Esophagus muscularis mucosa (tissue), 4 donors: ENCODE results near the gene AP2A1. TPM values are rescaled to one million over a fixed set of nuclear protein-coding genes. Genes with fewer than 3 reads are reported as not detected.

ENCODE experiments used
- DNase-seq: peaks from one replicate; pipeline ENCODE4 v3.0.0-alpha.2; 2017; ENCODE audit errors: extremely low spot score
- H3K27ac ChIP-seq, 4 donors: fragments of 200-600 bp; sonication (generic); replicated peaks in 1 of 4; 1 replicate in 3 of 4; 2 replicates in 1 of 4; pipeline ENCODE4 v1.5.1; 2016 to 2019; ENCODE audit warnings: mild to moderate bottlenecking in 1 of 4
- H3K27me3 ChIP-seq, 4 donors: fragments of 200-600 bp; sonication (generic); one replicate each; pipeline versions ENCODE4 v1.5.1 to v1.6.0; 2016 to 2019
- H3K36me3 ChIP-seq, 4 donors: fragments of 200-600 bp; sonication (generic); one replicate each; pipeline ENCODE4 v1.5.1; 2016 to 2019
- H3K4me1 ChIP-seq, 4 donors: fragments of 200-600 bp; sonication (generic); one replicate each; pipeline ENCODE4 v1.5.1; 2016 to 2019
- H3K4me3 ChIP-seq, 4 donors: fragments of 200-600 bp; sonication (generic); 1 replicate in 2 of 4; 2 replicates in 2 of 4; pipeline ENCODE4 v1.5.1; 2016 to 2019; ENCODE audit warnings: mild to moderate bottlenecking in 4 of 4, moderate library complexity in 1 of 4
- H3K9me3 ChIP-seq, 4 donors: fragments of 200-600 bp; sonication (generic); 1 replicate in 3 of 4; 2 replicates in 1 of 4; pipeline ENCODE4 v1.5.1; 2016 to 2019
- EP300 ChIP-seq: sonication (generic); formaldehyde crosslinking; IDR thresholded peaks from one replicate; pipeline ENCODE4 v1.6.1; 2017; ENCODE audit warnings: antibody characterized with exemption
- POLR2A ChIP-seq: fragments of 450-650 bp; IDR thresholded peaks from one replicate; pipeline ENCODE4 v1.6.1; 2017; ENCODE audit warnings: antibody characterized with exemption, moderate library complexity, mild to moderate bottlenecking, low read depth
- POLR2AphosphoS5 ChIP-seq, 2 donors: sonication (generic); formaldehyde crosslinking; IDR thresholded peaks; one replicate each; pipeline ENCODE4 v1.6.1; 2017; ENCODE audit warnings: antibody characterized with exemption in 2 of 2
- WGBS: methylation state at CpG from one replicate; pipeline ENCODE4 v1.1.5; 2018; 5-methylcytosine and 5-hydroxymethylcytosine counted together
- intact Hi-C: fragments of 100-400 bp; cut with DNase I; formaldehyde crosslinking; loops from one replicate; pipeline ENCODE4 v1.15.1; 2023
- total RNA-seq, 4 donors: library from RNA; depleted of rRNA; stranded (reverse); fragments of >200 nt; gene quantifications; one replicate each; pipeline versions ENCODE4 v1.1.0 to v1.2.1, GENCODE V29; 2016
- TF ChIP-seq, protein P1 (sequence below), 3 experiments: fragments of 200-600 bp in 2 of 3; fragments of 450-650 bp in 1 of 3; sonication (generic) in 2 of 3; IDR thresholded peaks; one replicate each; pipeline ENCODE4 v1.5.1; 2017 to 2019; ENCODE audit warnings: antibody characterized with exemption in 3 of 3, mild to moderate bottlenecking in 2 of 3, moderate library complexity in 1 of 3

Gene AP2A1
- total RNA-seq, 4 donors from 2014 or later: 56.9 to 114 (median 87.8) TPM

DNA sequence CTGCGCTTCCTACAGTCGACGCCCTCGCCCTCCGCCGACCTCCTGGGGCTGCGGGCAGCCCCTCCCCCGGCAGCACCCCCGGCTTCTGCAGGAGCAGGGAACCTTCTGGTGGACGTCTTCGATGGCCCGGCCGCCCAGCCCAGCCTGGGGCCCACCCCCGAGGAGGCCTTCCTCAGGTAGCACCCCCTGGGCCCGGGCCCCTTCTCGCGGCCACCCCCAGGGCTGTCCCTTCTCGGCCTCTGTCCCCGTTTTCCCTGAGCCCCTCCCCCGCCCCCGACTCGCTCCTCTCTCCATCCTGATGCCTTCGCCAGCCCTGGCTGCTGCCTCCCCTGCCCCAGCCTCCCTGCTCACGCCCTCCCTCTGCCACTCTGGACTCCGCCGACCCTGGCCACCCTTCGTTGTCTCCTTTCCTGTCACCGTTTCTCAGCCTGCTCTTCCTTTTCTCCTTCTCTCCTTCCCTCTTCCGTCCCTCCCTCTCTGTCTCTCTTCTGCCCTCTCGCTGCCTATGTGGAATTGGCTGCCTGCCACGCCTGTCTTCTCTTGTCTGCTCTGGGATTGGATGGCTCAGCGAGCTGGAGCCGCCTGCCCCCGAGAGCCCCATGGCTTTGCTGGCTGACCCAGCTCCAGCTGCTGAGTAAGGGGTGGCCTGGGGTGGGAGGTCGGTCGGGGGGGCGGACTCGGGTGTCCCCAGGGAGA is 35.3 kb downstream of the AP2A1 start:
- H3K27ac ChIP-seq: peak overlapping the region; percentile 61 to 76 (median 70)
- 44% methylated on average over 21 of the region's 38 CpGs for WGBS
- intact Hi-C loops: loop anchor here (5.0 kb wide), 1 partner anchor 35 kb away; the partner anchor contains the start of gene AP2A1

DNA sequence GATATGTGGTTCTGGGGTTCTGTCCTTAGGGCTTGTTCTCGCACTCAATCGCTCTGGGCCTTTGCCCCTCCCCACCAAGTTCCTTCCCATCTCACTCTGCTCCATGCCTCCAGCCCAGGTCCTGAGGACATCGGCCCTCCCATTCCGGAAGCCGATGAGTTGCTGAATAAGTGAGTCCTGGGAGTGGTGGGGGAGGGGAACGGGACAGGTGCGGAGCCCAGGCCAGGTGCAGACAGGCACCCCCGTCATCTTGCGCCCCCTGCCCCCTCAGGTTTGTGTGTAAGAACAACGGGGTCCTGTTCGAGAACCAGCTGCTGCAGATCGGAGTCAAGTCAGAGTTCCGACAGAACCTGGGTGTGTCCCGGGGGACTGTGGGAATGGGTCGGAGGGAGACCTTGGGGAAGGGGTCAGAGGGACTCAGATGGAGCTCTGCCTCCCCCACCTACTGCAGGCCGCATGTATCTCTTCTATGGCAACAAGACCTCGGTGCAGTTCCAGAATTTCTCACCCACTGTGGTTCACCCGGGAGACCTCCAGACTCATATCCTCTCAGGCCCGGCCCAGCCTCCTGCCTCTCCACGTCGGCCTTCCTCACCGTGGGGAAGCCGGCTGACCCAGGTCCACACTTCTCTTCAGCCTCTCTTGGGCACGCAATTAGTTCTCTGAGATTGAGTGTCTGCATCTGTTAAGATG is 36.2 kb downstream of the AP2A1 start:
- intact Hi-C loops: loop anchor here (5.0 kb wide), 1 partner anchor 36 kb away; the partner anchor contains the start of gene AP2A1
- no peaks in the 10 kb centered on the region for H3K9me3 ChIP-seq
- H3K27me3 ChIP-seq: no peaks in the 10 kb centered on the region
- no peak for DNase-seq
- peak overlapping the region; percentile 61 to 76 (median 70) for H3K27ac ChIP-seq
- H3K36me3 ChIP-seq: peaks cover 40 to 95% (median 93%) of the 10 kb centered on the region in 4 donors
- TF ChIP-seq, protein P1, sequence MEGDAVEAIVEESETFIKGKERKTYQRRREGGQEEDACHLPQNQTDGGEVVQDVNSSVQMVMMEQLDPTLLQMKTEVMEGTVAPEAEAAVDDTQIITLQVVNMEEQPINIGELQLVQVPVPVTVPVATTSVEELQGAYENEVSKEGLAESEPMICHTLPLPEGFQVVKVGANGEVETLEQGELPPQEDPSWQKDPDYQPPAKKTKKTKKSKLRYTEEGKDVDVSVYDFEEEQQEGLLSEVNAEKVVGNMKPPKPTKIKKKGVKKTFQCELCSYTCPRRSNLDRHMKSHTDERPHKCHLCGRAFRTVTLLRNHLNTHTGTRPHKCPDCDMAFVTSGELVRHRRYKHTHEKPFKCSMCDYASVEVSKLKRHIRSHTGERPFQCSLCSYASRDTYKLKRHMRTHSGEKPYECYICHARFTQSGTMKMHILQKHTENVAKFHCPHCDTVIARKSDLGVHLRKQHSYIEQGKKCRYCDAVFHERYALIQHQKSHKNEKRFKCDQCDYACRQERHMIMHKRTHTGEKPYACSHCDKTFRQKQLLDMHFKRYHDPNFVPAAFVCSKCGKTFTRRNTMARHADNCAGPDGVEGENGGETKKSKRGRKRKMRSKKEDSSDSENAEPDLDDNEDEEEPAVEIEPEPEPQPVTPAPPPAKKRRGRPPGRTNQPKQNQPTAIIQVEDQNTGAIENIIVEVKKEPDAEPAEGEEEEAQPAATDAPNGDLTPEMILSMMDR (IDR thresholded peaks at IDR 0.05): no peak
- no peak for TF ChIP-seq POLR2AphosphoS5 (IDR thresholded peaks at IDR 0.05)
- TF ChIP-seq EP300: no peak
- TF ChIP-seq POLR2A: no peak
- 78% methylated on average over 23 of the region's 24 CpGs for WGBS
- peaks cover 13 to 33% (median 24%) of the 10 kb centered on the region in 4 donors for H3K4me1 ChIP-seq
- H3K4me3 ChIP-seq: peak overlapping the region; percentile 43 to 58 (median 52)

More for the DNA sequence above, 35.3 kb downstream of the AP2A1 start:
- no peak for TF ChIP-seq POLR2A
- peak; percentile 56 to 58 for TF ChIP-seq POLR2AphosphoS5 (IDR thresholded peaks at IDR 0.05)
- TF ChIP-seq, protein P1 (IDR thresholded peaks at IDR 0.05): peak; percentile 35 to 58 (median 44)
- Histone ChIP-seq H3K4me3 (peak overlapping the region; percentile 43 to 58 (median 52)), H3K27me3 (no peaks in the 10 kb centered on the region), H3K4me1 (peaks cover 13 to 32% (median 22%) of the 10 kb centered on the region in 4 donors), H3K9me3 (no peaks in the 10 kb centered on the region), H3K36me3 (peaks cover 49 to 97% (median 94%) of the 10 kb centered on the region in 4 donors)
- DNase-seq: peak; percentile 96

DNA sequence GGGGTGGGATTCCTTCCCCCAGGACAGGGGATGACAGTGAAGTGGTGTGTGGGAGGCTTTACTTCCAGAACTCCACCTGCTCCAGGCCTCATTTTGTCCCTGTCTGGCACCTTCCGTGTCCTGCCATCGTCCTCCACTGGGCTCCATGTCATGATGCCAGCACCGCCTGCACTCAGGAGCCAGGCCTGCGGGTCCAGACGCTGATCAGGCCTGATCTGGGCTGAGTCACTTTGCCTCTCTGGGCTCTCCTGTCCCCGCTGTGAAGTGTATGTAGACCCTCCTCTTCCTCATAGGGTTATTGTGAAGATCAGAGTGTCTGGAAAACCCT is 36.7 kb downstream of the AP2A1 start:
- Histone ChIP-seq H3K4me3 (no peak overlapping the region), H3K36me3 (peaks cover 36 to 90% (median 88%) of the 10 kb centered on the region in 4 donors), H3K27ac (no peak overlapping the region), H3K9me3 (no peaks in the 10 kb centered on the region), H3K4me1 (peaks cover 16 to 38% (median 29%) of the 10 kb centered on the region in 4 donors), H3K27me3 (no peaks in the 10 kb centered on the region)
- TF ChIP-seq POLR2AphosphoS5 (IDR thresholded peaks at IDR 0.05) (no peak), POLR2A (no peak), EP300 (no peak)
- TF ChIP-seq, protein P1 (IDR thresholded peaks at IDR 0.05): no peak
- intact Hi-C loops: loop anchor here (5.0 kb wide), 1 partner anchor 36 kb away; the partner anchor contains the start of gene AP2A1
- no peak for DNase-seq
- WGBS: 96% methylated on average over 6 of the region's 6 CpGs

GRCh38 chr19:49805822-49806619 is 39.2 kb downstream of the AP2A1 start:
- H3K4me3 ChIP-seq: no peak overlapping the region
- WGBS: 87% methylated on average over 14 of the region's 20 CpGs
- peaks cover 20 to 65% (median 62%) of the 10 kb centered on the region in 4 donors for H3K36me3 ChIP-seq
- no peak for DNase-seq
- no peak for TF ChIP-seq POLR2AphosphoS5 (IDR thresholded peaks at IDR 0.05)
- no peak for TF ChIP-seq EP300
- TF ChIP-seq POLR2A: no peak
- TF ChIP-seq, protein P1 (IDR thresholded peaks at IDR 0.05): no peak
- H3K4me1 ChIP-seq: peaks cover 27 to 55% (median 45%) of the 10 kb centered on the region in 4 donors
- no peaks in the 10 kb centered on the region for H3K27me3 ChIP-seq
- no peaks in the 10 kb centered on the region for H3K9me3 ChIP-seq
- intact Hi-C loops: no loop called here
- H3K27ac ChIP-seq: no peak overlapping the region
